B cell (primary cell): ENCODE data around the gene SAP30. TPM values are rescaled to one million over a fixed set of nuclear protein-coding genes. Genes with fewer than 3 reads are reported as not detected.

Experiments
- ATAC-seq: fragments of 200-7000 bp; cut with Tn5 transposase; one replicate; pipeline ENCODE4 v1.10.0; 2021; ENCODE audit warnings: low read depth, mild to moderate bottlenecking, moderate number of reproducible peaks, moderate library complexity
- CTCF ChIA-PET: fragments of 350-600 bp; sonication (Branson Sonifier 250); formaldehyde crosslinking; loops from one replicate; lab custom pipeline; 2021; ENCODE audit warnings: antibody characterized with exemption, inconsistent platforms; lab: Charles Lee
- POLR2A ChIA-PET: fragments of 350-600 bp; sonication (Branson Sonifier 250); formaldehyde crosslinking; loops from one replicate; lab custom pipeline; 2021; ENCODE audit warnings: antibody characterized with exemption; lab: Charles Lee
- DNase-seq: peaks from one replicate; pipeline ENCODE4 v3.0.0; 2013
- H2AFZ ChIP-seq: 2 replicates; pipeline ENCODE4 v1.6.1; 2012; ENCODE audit warnings: mild to moderate bottlenecking, low read depth, low read length; ENCODE audit not compliant: insufficient read depth, poor library complexity, severe bottlenecking
- H3K27ac ChIP-seq, 2 donors: 1 replicate in 1 of 2; 2 replicates in 1 of 2; pipeline ENCODE4 v1.5.1; 2012 to 2013; ENCODE audit warnings: low read length in 2 of 2, mild to moderate bottlenecking in 2 of 2, moderate library complexity in 1 of 2
- H3K27me3 ChIP-seq, 4 experiments: fragments of 200-600 bp in 1 of 4; sonication (generic) in 1 of 4; replicated peaks in 1 of 4; 1 replicate in 2 of 4; 2 replicates in 2 of 4; pipeline versions ENCODE4 v1.6.1 to v1.7.0; 2013 to 2016; ENCODE audit warnings: low read length in 3 of 4, mild to moderate bottlenecking in 2 of 4, mixed read lengths in 1 of 4, moderate library complexity in 1 of 4; ENCODE audit not compliant: insufficient read depth in 4 of 4, control insufficient read depth in 3 of 4; ENCODE audit errors: control extremely low read depth in 1 of 4
- H3K36me3 ChIP-seq, 2 experiments: replicated peaks in 1 of 2; 1 replicate in 1 of 2; 2 replicates in 1 of 2; pipeline versions ENCODE4 v1.6.1 to v1.7.1; 2013; ENCODE audit warnings: low read length in 1 of 2; ENCODE audit not compliant: insufficient read depth in 2 of 2, control insufficient read depth in 1 of 2; ENCODE audit errors: control extremely low read depth in 1 of 2, extremely low read depth in 1 of 2
- H3K4me1 ChIP-seq, 2 donors: fragments of 200-600 bp in 1 of 2; sonication (generic) in 1 of 2; 1 replicate in 1 of 2; 2 replicates in 1 of 2; pipeline versions ENCODE4 v1.5.1 to v1.6.1; 2013 to 2017; ENCODE audit warnings: low read length in 2 of 2; ENCODE audit not compliant: control insufficient read depth in 2 of 2, insufficient read depth in 2 of 2
- H3K4me2 ChIP-seq: replicated peaks from 2 replicates; pipeline ENCODE3; 2012; ENCODE audit warnings: mild to moderate bottlenecking, low read depth, low read length; ENCODE audit not compliant: poor library complexity, severe bottlenecking
- H3K4me3 ChIP-seq, 5 experiments: fragments of 200-600 bp in 1 of 5; sonication (generic) in 1 of 5; 1 replicate in 3 of 5; 2 replicates in 2 of 5; pipeline versions ENCODE4 v1.5.1 to v1.7.0; 2011 to 2016; ENCODE audit warnings: low read length in 4 of 5, mild to moderate bottlenecking in 4 of 5, low read depth in 2 of 5, control low read depth in 1 of 5, moderate library complexity in 1 of 5; ENCODE audit not compliant: insufficient read depth in 1 of 5; ENCODE audit errors: control extremely low read depth in 1 of 5, extremely low read depth in 1 of 5
- H3K79me2 ChIP-seq: fragments of 200-600 bp; sonication (generic); one replicate; pipeline ENCODE4 v1.6.0; 2016; ENCODE audit warnings: low read length; ENCODE audit not compliant: control insufficient read depth, insufficient read depth
- H3K9ac ChIP-seq: fragments of 200-600 bp; sonication (generic); 2 replicates; pipeline ENCODE4 v1.6.1; 2017; ENCODE audit warnings: mild to moderate bottlenecking, low read length, moderate library complexity
- H3K9me3 ChIP-seq, 3 donors: one replicate each; pipeline versions ENCODE4 v1.6.1 to v1.7.1; 2013; ENCODE audit warnings: low read length in 2 of 3; ENCODE audit not compliant: control insufficient read depth in 2 of 3, insufficient read depth in 1 of 3; ENCODE audit errors: control extremely low read depth in 1 of 3
- H4K20me1 ChIP-seq: 2 replicates; pipeline ENCODE4 v1.6.0; 2012; ENCODE audit warnings: mild to moderate bottlenecking, low read length; ENCODE audit not compliant: insufficient read depth, control insufficient read depth, poor library complexity, severe bottlenecking
- H3K27ac Mint-ChIP-seq: one replicate; pipeline ENCODE4 v1.8.0; 2021; ENCODE audit warnings: mixed read lengths
- H3K27me3 Mint-ChIP-seq: one replicate; pipeline ENCODE4 v1.8.0; 2021; ENCODE audit warnings: mixed read lengths
- H3K4me1 Mint-ChIP-seq: one replicate; pipeline ENCODE4 v1.8.0; 2021; ENCODE audit warnings: mixed read lengths
- H3K4me3 Mint-ChIP-seq: one replicate; pipeline ENCODE4 v1.8.0; 2021; ENCODE audit warnings: mixed read lengths
- H3K9me3 Mint-ChIP-seq: one replicate; pipeline ENCODE4 v1.8.0; 2022; ENCODE audit warnings: mixed read lengths; ENCODE audit not compliant: insufficient read depth
- CTCF ChIP-seq: fragments of 200-600 bp; IDR thresholded peaks from one replicate; pipeline ENCODE4 v1.8.0; 2022; ENCODE audit warnings: antibody characterized with exemption, mild to moderate bottlenecking
- EZH2 ChIP-seq: IDR thresholded peaks from 2 replicates; pipeline ENCODE4 v1.6.1; 2012; ENCODE audit warnings: borderline replicate concordance, low read depth, mild to moderate bottlenecking, moderate library complexity, low read length; ENCODE audit not compliant: insufficient read depth, poor library complexity, severe bottlenecking
- WGBS: methylation state at CpG from one replicate; pipeline ENCODE4 v1.1.5; 2013; ENCODE audit warnings: missing lambda C conversion rate; ENCODE audit not compliant: insufficient coverage; 5-methylcytosine and 5-hydroxymethylcytosine counted together
- intact Hi-C: fragments of 100-400 bp; cut with micrococcal nuclease; formaldehyde crosslinking; loops from one replicate; pipeline ENCODE4 v1.10.0; 2022
- polyA plus RNA-seq: library from polyadenylated mRNA; depleted of rRNA; stranded (reverse); fragments of >200 nt; gene quantifications from 2 replicates; pipeline ENCODE4 v1.2.3, GENCODE V29; 2012
- total RNA-seq, 2 donors: library from RNA; stranded (reverse); fragments of 120-200 nt in 1 of 2; gene quantifications; 1 replicate in 1 of 2; 2 replicates in 1 of 2; pipeline versions ENCODE4 v1.2.3 to v1.2.4, GENCODE V29; 2013 to 2022

Gene SAP30
- total and polyA plus RNA-seq, 2 donors (not counting 1 experiment from before 2014, with no cell fraction given): 2.5 to 3.5 TPM

GRCh38 chr4:173334891-173335752 lies 35.6 kb upstream of the SAP30 start:
- Mint-ChIP-seq H3K27ac (peak overlapping the region; percentile 100), H3K9me3 (no peaks in the 10 kb centered on the region), H3K4me3 (peak overlapping the region; percentile 99), H3K4me1 (peaks cover 30% of the 10 kb centered on the region), H3K27me3 (peaks cover 4% of the 10 kb centered on the region)
- peak overlapping the region; percentile 94 for H2AFZ ChIP-seq
- POLR2A ChIA-PET: interaction anchor here (0.5 to 6.3 kb wide), 5 partner anchors 17 to 165 kb away, joined by 3 to 134 read pairs (median 5); partner anchors contain the start of gene SAP30
- H4K20me1 ChIP-seq: no peaks in the 10 kb centered on the region
- peak overlapping the region; percentile 55 to 61 for H3K27ac ChIP-seq
- under 1% methylated on average over 32 of the region's 52 CpGs for WGBS
- intact Hi-C loops: loop anchor here (1.0 to 5.0 kb wide), 4 partner anchors 35 to 948 kb away; partner anchors contain the start of genes CEP44, FBXO8 and SAP30
- CTCF ChIA-PET: interaction anchor here (1.0 to 6.2 kb wide), 6 partner anchors 15 to 311 kb away, joined by 3 to 39 read pairs (median 8); partner anchors contain the start of gene SAP30
- no peaks in the 10 kb centered on the region for H3K27me3 ChIP-seq
- H3K4me2 ChIP-seq: peak overlapping the region; percentile 86
- DNase-seq: no peak
- H3K36me3 ChIP-seq: peaks cover 0 to 3% of the 10 kb centered on the region in 2 experiments
- peak overlapping the region; percentile 86 for H3K9ac ChIP-seq
- no peak for TF ChIP-seq CTCF
- TF ChIP-seq EZH2: no peak
- H3K79me2 ChIP-seq: no peaks in the 10 kb centered on the region
- peak overlapping the region; percentile 74 to 99 (median 94) for H3K4me3 ChIP-seq
- peaks cover 16 to 18% of the 10 kb centered on the region in 2 donors for H3K4me1 ChIP-seq
- H3K9me3 ChIP-seq: no peaks in the 10 kb centered on the region
- peak; percentile 31 for ATAC-seq

GRCh38 chr4:173337463-173337862 lies 33.3 kb upstream of the SAP30 start:
- intact Hi-C loops: no loop called here
- no peaks in the 10 kb centered on the region for H3K27me3 ChIP-seq
- peaks cover 13% of the 10 kb centered on the region in 2 donors for H3K4me1 ChIP-seq
- Mint-ChIP-seq H3K4me3 (no peak overlapping the region), H3K27ac (no peak overlapping the region), H3K4me1 (peaks cover 22% of the 10 kb centered on the region), H3K9me3 (no peaks in the 10 kb centered on the region), H3K27me3 (peaks cover 4% of the 10 kb centered on the region)
- H3K9me3 ChIP-seq: no peaks in the 10 kb centered on the region
- no peak overlapping the region for H3K4me3 ChIP-seq
- CTCF ChIA-PET: interaction anchor here (1.0 kb wide), 1 partner anchor 82 kb away, joined by 3 read pairs; no protein-coding TSS in a partner anchor
- H3K27ac ChIP-seq: no peak overlapping the region
- POLR2A ChIA-PET: no interaction called here
- H3K9ac ChIP-seq: no peak overlapping the region
- DNase-seq: no peak
- H3K79me2 ChIP-seq: no peaks in the 10 kb centered on the region
- no peak overlapping the region for H3K4me2 ChIP-seq
- H4K20me1 ChIP-seq: no peaks in the 10 kb centered on the region
- ATAC-seq: no peak
- no peak overlapping the region for H2AFZ ChIP-seq
- H3K36me3 ChIP-seq: no peaks in the 10 kb centered on the region
- TF ChIP-seq CTCF: no peak
- TF ChIP-seq EZH2: no peak
- no CpG with 5 or more reads among the region's 2 CpGs for WGBS
